ENCODE measurements around the gene KRTAP17-1. TPM values are rescaled to one million over a fixed set of nuclear protein-coding genes. Genes with fewer than 3 reads are reported as not detected.
"Not testable (repeated sequence)": the region's sequence is repeated elsewhere in the genome, so short reads cannot be mapped to it uniquely, and the experiment has no call there.

KRTAP17-1 gene
- total RNA-seq, 1 experiment from 2014 or later = not detected

DNA sequence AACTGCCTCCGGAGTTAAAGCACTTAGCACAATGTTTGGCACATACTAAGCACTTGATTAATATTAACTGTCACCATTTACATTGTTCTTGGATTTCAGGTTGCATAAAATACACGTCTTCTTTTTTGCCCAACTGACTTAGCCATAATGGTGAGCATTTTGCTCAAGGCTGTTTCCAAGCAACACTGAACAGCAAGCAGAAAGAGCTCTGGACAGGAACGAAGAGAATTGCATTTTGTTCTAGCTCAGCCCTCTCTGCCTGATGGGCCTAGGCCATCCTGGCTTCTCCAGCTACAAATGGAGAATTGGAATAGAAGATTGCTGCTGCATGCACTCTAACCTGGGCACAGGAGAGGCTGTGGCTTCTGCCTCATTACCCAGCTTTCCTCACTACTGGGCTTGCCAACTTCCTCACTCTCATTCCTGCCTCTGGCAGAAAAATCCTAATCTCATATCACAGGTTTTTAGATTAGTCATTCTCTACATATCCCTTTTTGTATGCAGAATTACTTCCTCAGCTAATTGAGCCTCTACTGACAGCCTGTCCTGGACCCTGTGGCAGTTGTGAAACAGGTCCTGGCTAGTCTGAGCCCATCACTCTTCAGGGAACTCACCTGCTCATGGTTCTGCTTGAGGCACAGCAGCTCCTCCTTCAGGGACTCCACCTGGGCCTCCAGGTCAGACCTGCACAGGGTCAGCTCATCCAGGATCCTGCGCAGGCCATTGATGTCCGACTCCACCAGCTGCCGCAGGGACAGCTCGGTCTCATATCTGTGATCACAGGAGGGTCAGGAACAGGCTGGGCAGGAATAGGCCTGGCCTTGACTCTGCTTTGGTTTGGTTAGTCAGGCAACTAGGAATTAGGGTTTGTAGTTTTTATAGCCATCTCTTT is 32.6 kb upstream of the KRTAP17-1 start:
- Mint-ChIP-seq H3K27ac (ENCODE audit: unreplicated experiment) (no peak overlapping the region), H3K4me1 (ENCODE audit: low read depth, unreplicated experiment) (no peaks in the 10 kb centered on the region), H3K27me3 (ENCODE audit: insufficient read depth, unreplicated experiment) (no peaks in the 10 kb centered on the region), H3K4me3 (ENCODE audit: unreplicated experiment) (no peak overlapping the region), H3K9me3 (ENCODE audit: unreplicated experiment) (peaks cover 15% of the 10 kb centered on the region), H3K36me3 (ENCODE audit: insufficient read depth, unreplicated experiment) (no peaks in the 10 kb centered on the region)
- no peak for DNase-seq
- Histone ChIP-seq H3K4me1 (no peaks in the 10 kb centered on the region), H3K4me3 (ENCODE audit: low read depth, low read length) (no peak overlapping the region), H3K36me3 (ENCODE audit: control insufficient read depth, insufficient read depth, low read length) (no peaks in the 10 kb centered on the region), H3K9me3 (no peaks in the 10 kb centered on the region), H3K27me3 (replicated peaks; ENCODE audit: control insufficient read depth, insufficient read depth, low read length) (no peaks in the 10 kb centered on the region)
- intact Hi-C loops (cut with micrococcal nuclease; ENCODE audit: unreplicated experiment) = no loop called here
- POLR2A ChIA-PET = no interaction called here
- TF ChIP-seq CTCF (IDR thresholded peaks at IDR 0.05; ENCODE audit: insufficient read depth in 1 of 2, low read depth in 1 of 2, low read length in 1 of 2, severe bottlenecking in 1 of 2, unreplicated experiment in 1 of 2) = no peak
- CTCF ChIA-PET = interaction anchor here (1.1 kb wide), 1 partner anchor 70 kb away, joined by 4 read pairs; no protein-coding TSS in a partner anchor
- BruUV-seq (replicated peaks) = no TSS peak

DNA sequence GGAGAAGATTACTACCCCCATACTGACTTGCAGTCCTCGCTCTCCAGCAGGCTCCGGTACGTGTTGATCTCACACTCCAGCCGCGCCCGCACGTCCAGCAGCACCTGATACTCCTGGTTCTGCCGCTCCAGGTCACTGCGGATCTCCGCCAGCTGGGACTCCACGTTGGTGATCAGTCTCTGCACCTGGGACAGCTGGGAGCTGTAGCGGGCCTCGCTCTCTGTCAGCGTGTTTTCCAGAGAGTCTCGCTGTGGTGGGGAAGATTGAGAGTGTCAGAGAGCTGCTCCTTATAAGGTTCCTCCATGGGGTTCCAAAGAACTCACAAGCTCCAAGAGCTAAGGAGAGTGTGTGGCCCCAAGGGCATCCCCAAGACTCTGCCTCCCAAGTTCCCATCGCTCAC is 30.9 kb upstream of the KRTAP17-1 start:
- H3K4me1 Mint-ChIP-seq (ENCODE audit: low read depth, unreplicated experiment); BruUV-seq (replicated peaks); H3K9me3 ChIP-seq; H3K27me3 Mint-ChIP-seq (ENCODE audit: insufficient read depth, unreplicated experiment); DNase-seq; intact Hi-C loops (cut with micrococcal nuclease; ENCODE audit: unreplicated experiment); CTCF ChIA-PET; H3K36me3 Mint-ChIP-seq (ENCODE audit: insufficient read depth, unreplicated experiment); H3K4me3 Mint-ChIP-seq (ENCODE audit: unreplicated experiment); H3K27me3 ChIP-seq (replicated peaks; ENCODE audit: control insufficient read depth, insufficient read depth, low read length); POLR2A ChIA-PET; H3K4me1 ChIP-seq; H3K27ac Mint-ChIP-seq (ENCODE audit: unreplicated experiment); H3K36me3 ChIP-seq (ENCODE audit: control insufficient read depth, insufficient read depth, low read length); H3K4me3 ChIP-seq (ENCODE audit: low read depth, low read length): not testable (repeated sequence)
- H3K9me3 Mint-ChIP-seq (ENCODE audit: unreplicated experiment) = peaks cover 10% of the 10 kb centered on the region

- DNase-seq = no peak
- TF ChIP-seq CTCF (IDR thresholded peaks at IDR 0.05; ENCODE audit: insufficient read depth in 1 of 2, low read depth in 1 of 2, low read length in 1 of 2, severe bottlenecking in 1 of 2, unreplicated experiment in 1 of 2) = no peak
- H3K27me3 ChIP-seq (replicated peaks; ENCODE audit: control insufficient read depth, insufficient read depth, low read length) = no peaks in the 10 kb centered on the region
- no peaks in the 10 kb centered on the region for H3K27me3 Mint-ChIP-seq (ENCODE audit: insufficient read depth, unreplicated experiment)
- no peaks in the 10 kb centered on the region for H3K4me1 Mint-ChIP-seq (ENCODE audit: low read depth, unreplicated experiment)
- ChIA-PET POLR2A (no interaction called here), CTCF (no interaction called here)
- no peaks in the 10 kb centered on the region for H3K4me1 ChIP-seq
- no peaks in the 10 kb centered on the region for H3K36me3 ChIP-seq (ENCODE audit: control insufficient read depth, insufficient read depth, low read length)
- no peaks in the 10 kb centered on the region for H3K36me3 Mint-ChIP-seq (ENCODE audit: insufficient read depth, unreplicated experiment)
- peaks cover 10% of the 10 kb centered on the region for H3K9me3 Mint-ChIP-seq (ENCODE audit: unreplicated experiment)
- no peak overlapping the region for H3K4me3 ChIP-seq (ENCODE audit: low read depth, low read length)
- no peak overlapping the region for H3K4me3 Mint-ChIP-seq (ENCODE audit: unreplicated experiment)
- H3K9me3 ChIP-seq = no peaks in the 10 kb centered on the region
- intact Hi-C loops (cut with micrococcal nuclease; ENCODE audit: unreplicated experiment) = no loop called here
- BruUV-seq (replicated peaks) = no TSS peak
- H3K27ac Mint-ChIP-seq (ENCODE audit: unreplicated experiment) = no peak overlapping the region
Observed at GRCh38 chr17:41345992-41346391, 30.5 kb upstream of the KRTAP17-1 start.

Data from Caco-2 (cell line).